ENCODE measurements around the gene NDUFB6.

GRCh38 chr9:32516241-32516640, 56.7 kb downstream of the NDUFB6 start:
- TF ChIP-seq CTCF (IDR thresholded peaks at IDR 0.05; ENCODE audit: low read length), result no peak
- TF ChIP-seq EZH2 (optimal IDR thresholded peaks at IDR 0.05; ENCODE audit: low read depth, low read length), result no peak

All from MM.1S (cell line).